A673 (cell line): ENCODE data around the gene RDH13. TPM values are rescaled to one million over a fixed set of nuclear protein-coding genes. Genes with fewer than 3 reads are reported as not detected.

Experiments used
- BruUV-seq: library from RNA; stranded (reverse); fragments of 400-500 nt; replicated peaks from 2 replicates; lab custom pipeline; 2021; lab: Mats Ljungman, UMichigan
- CTCF ChIA-PET: fragments of 300-600 bp; sonication (Branson Sonifier 250); formaldehyde crosslinking; loops from one replicate; lab custom pipeline; 2022; ENCODE audit warnings: antibody characterized with exemption; lab: Charles Lee
- POLR2A ChIA-PET: fragments of 300-600 bp; sonication (Branson Sonifier 250); formaldehyde crosslinking; loops from one replicate; lab custom pipeline; 2022; ENCODE audit warnings: antibody characterized with exemption; ENCODE audit not compliant: low non-redundant PET; lab: Charles Lee
- DNase-seq: peaks from one replicate; pipeline ENCODE4 v3.0.0-alpha.2; 2015; ENCODE audit warnings: low spot score
- H3K27ac ChIP-seq: fragments of 200-600 bp; sonication (generic); 2 replicates; pipeline ENCODE4 v1.5.1; 2016; ENCODE audit warnings: mixed run types, low read depth, mild to moderate bottlenecking, mixed read lengths, antibody characterized with exemption, low read length; ENCODE audit not compliant: poor library complexity, severe bottlenecking
- H3K27me3 ChIP-seq: fragments of 200-600 bp; sonication (generic); replicated peaks from 2 replicates; pipeline ENCODE4 v1.6.1; 2017; ENCODE audit warnings: mixed run types, low read depth, mild to moderate bottlenecking, mixed read lengths, antibody characterized with exemption, low read length; ENCODE audit not compliant: insufficient read depth, poor library complexity
- H3K36me3 ChIP-seq: fragments of 200-600 bp; sonication (generic); 2 replicates; pipeline ENCODE4 v1.6.1; 2016; ENCODE audit warnings: mixed run types, mild to moderate bottlenecking, mixed read lengths, antibody characterized with exemption, low read length; ENCODE audit not compliant: insufficient read depth, poor library complexity, severe bottlenecking
- H3K4me1 ChIP-seq: fragments of 200-600 bp; sonication (generic); 2 replicates; pipeline ENCODE4 v1.6.1; 2017; ENCODE audit warnings: mixed run types, mild to moderate bottlenecking, mixed read lengths, antibody characterized with exemption, low read length; ENCODE audit not compliant: insufficient read depth, poor library complexity, severe bottlenecking
- H3K4me3 ChIP-seq: fragments of 200-600 bp; sonication (generic); 2 replicates; pipeline ENCODE4 v1.5.1; 2016; ENCODE audit warnings: low read depth, mixed run types, mild to moderate bottlenecking, mixed read lengths, low read length; ENCODE audit not compliant: poor library complexity, severe bottlenecking
- H3K9me3 ChIP-seq: fragments of 200-600 bp; sonication (generic); 2 replicates; pipeline ENCODE4 v1.6.1; 2016; ENCODE audit warnings: mixed run types, low read depth, mild to moderate bottlenecking, mixed read lengths, antibody characterized with exemption, low read length; ENCODE audit not compliant: poor library complexity, severe bottlenecking
- CTCF ChIP-seq: fragments of 300-800, 200-600 bp; sonication (generic); conservative IDR thresholded peaks from 2 replicates; pipeline ENCODE4 v1.5.1; 2017; ENCODE audit warnings: low read depth, mild to moderate bottlenecking, antibody characterized with exemption, low read length, moderate library complexity, mixed read lengths
- EZH2 ChIP-seq: fragments of 200-600 bp; sonication (generic); IDR thresholded peaks from 2 replicates; pipeline ENCODE4 v1.6.1; 2017; ENCODE audit warnings: borderline replicate concordance, low read depth, mild to moderate bottlenecking, mixed read lengths, antibody characterized with exemption, low read length; ENCODE audit not compliant: poor library complexity, severe bottlenecking
- intact Hi-C: fragments of 100-400 bp; cut with micrococcal nuclease; formaldehyde crosslinking; loops from one replicate; pipeline ENCODE4 v1.10.0; 2022; ENCODE audit not compliant: unreplicated experiment
- total RNA-seq: library from RNA; stranded (reverse); gene quantifications from 2 replicates; pipeline ENCODE4 v1.2.3, GENCODE V29; 2021

Gene RDH13
- total RNA-seq, 1 experiment from 2014 or later: 19.0 TPM

GRCh38 chr19:55092423-55093318, 29.7 kb upstream of the RDH13 start:
- no peak for DNase-seq
- H3K4me3 ChIP-seq: no peak overlapping the region
- no peak overlapping the region for H3K27ac ChIP-seq
- no peak for TF ChIP-seq CTCF
- CTCF ChIA-PET: no interaction called here
- no peaks in the 10 kb centered on the region for H3K9me3 ChIP-seq
- no peaks in the 10 kb centered on the region for H3K27me3 ChIP-seq
- H3K4me1 ChIP-seq: peaks cover 5% of the 10 kb centered on the region
- intact Hi-C loops: no loop called here
- POLR2A ChIA-PET: no interaction called here
- BruUV-seq: no TSS peak
- H3K36me3 ChIP-seq: peaks cover 2% of the 10 kb centered on the region

- DNase-seq: no peak
- Histone ChIP-seq H3K36me3 (peaks cover 2% of the 10 kb centered on the region), H3K27me3 (no peaks in the 10 kb centered on the region), H3K27ac (no peak overlapping the region), H3K4me1 (peaks cover 11% of the 10 kb centered on the region), H3K9me3 (no peaks in the 10 kb centered on the region), H3K4me3 (no peak overlapping the region)
- POLR2A ChIA-PET: no interaction called here
- intact Hi-C loops: no loop called here
- TF ChIP-seq EZH2 (no peak), CTCF (no peak)
- CTCF ChIA-PET: no interaction called here
- no TSS peak for BruUV-seq
Observed at GRCh38 chr19:55091955-55092354, 29.0 kb upstream of the RDH13 start.

GRCh38 chr19:55091126-55091910, 28.4 kb upstream of the RDH13 start:
- H3K27ac ChIP-seq: no peak overlapping the region
- TSS peak; percentile 88 for BruUV-seq
- intact Hi-C loops: no loop called here
- no peak for DNase-seq
- POLR2A ChIA-PET: no interaction called here
- no peak overlapping the region for H3K4me3 ChIP-seq
- no peaks in the 10 kb centered on the region for H3K9me3 ChIP-seq
- CTCF ChIA-PET: no interaction called here
- no peaks in the 10 kb centered on the region for H3K27me3 ChIP-seq
- peaks cover 11% of the 10 kb centered on the region for H3K4me1 ChIP-seq
- H3K36me3 ChIP-seq: peaks cover 2% of the 10 kb centered on the region
- TF ChIP-seq EZH2: no peak
- no peak for TF ChIP-seq CTCF
